Prostate gland (tissue), 2 donors: ENCODE measurements around the gene FOXJ3. TPM values are rescaled to one million over a fixed set of nuclear protein-coding genes. Genes with fewer than 3 reads are reported as not detected.

Experiments used
- DNase-seq: peaks from one replicate; pipeline ENCODE4 v3.0.0-alpha.2; 2019; ENCODE audit warnings: low spot score
- H3K27ac ChIP-seq, 2 donors: fragments of 200-600 bp; sonication (generic); 2 replicates each; pipeline ENCODE4 v1.5.1; 2017 to 2019
- H3K27me3 ChIP-seq: fragments of 200-600 bp; sonication (generic); replicated peaks from 2 replicates; pipeline ENCODE4 v1.5.1; 2019; ENCODE audit not compliant: insufficient read depth
- H3K36me3 ChIP-seq, 2 donors: fragments of 200-600 bp; sonication (generic); 1 replicate in 1 of 2; 2 replicates in 1 of 2; pipeline versions ENCODE4 v1.5.1 to v1.8.1; 2017 to 2019
- H3K4me1 ChIP-seq: fragments of 200-600 bp; sonication (generic); replicated peaks from 2 replicates; pipeline ENCODE4 v1.5.1; 2019
- H3K4me3 ChIP-seq, 2 donors: fragments of 200-600 bp; sonication (generic); 2 replicates each; pipeline ENCODE4 v1.5.1; 2017 to 2019
- H3K9me3 ChIP-seq: fragments of 200-600 bp; sonication (generic); 2 replicates; pipeline ENCODE4 v1.5.1; 2017
- CTCF ChIP-seq, 4 experiments: fragments of 200-600 bp in 2 of 4; fragments of 450-650 bp in 2 of 4; sonication (generic) in 2 of 4; IDR thresholded peaks; 1 replicate in 3 of 4; 2 replicates in 1 of 4; pipeline ENCODE4 v1.5.1; 2016 to 2019; ENCODE audit warnings: antibody characterized with exemption in 4 of 4, mild to moderate bottlenecking in 2 of 4, moderate library complexity in 2 of 4
- POLR2A ChIP-seq: fragments of 450-650 bp; IDR thresholded peaks from one replicate; pipeline ENCODE4 v1.6.1; 2016; ENCODE audit warnings: antibody characterized with exemption, mild to moderate bottlenecking
- POLR2AphosphoS5 ChIP-seq: sonication (generic); formaldehyde crosslinking; IDR thresholded peaks from one replicate; pipeline ENCODE4 v1.6.1; 2017; ENCODE audit warnings: antibody characterized with exemption
- WGBS: methylation state at CpG from one replicate; pipeline ENCODE4 v1.1.5; 2018; 5-methylcytosine and 5-hydroxymethylcytosine counted together
- intact Hi-C: fragments of 100-400 bp; cut with DNase I; formaldehyde crosslinking; loops from one replicate; pipeline ENCODE4 v1.14.2; 2022
- total RNA-seq, 2 donors: library from RNA; depleted of rRNA; stranded (reverse); fragments of >200 nt; gene quantifications; one replicate each; pipeline ENCODE4 v1.1.0, GENCODE V29; 2016

The FOXJ3 gene
- total RNA-seq, 2 donors from 2014 or later: 54.1 to 58.5 TPM

GRCh38 chr1:42155362-42155761 lies 179.7 kb downstream of the FOXJ3 start:
- Histone ChIP-seq H3K9me3 (no peaks in the 10 kb centered on the region), H3K4me3 (no peak overlapping the region), H3K27me3 (no peaks in the 10 kb centered on the region), H3K36me3 (no peaks in the 10 kb centered on the region), H3K27ac (no peak overlapping the region), H3K4me1 (no peaks in the 10 kb centered on the region)
- TF ChIP-seq CTCF (IDR thresholded peaks at IDR 0.05) (no peak), POLR2AphosphoS5 (no peak), POLR2A (no peak)
- DNase-seq: no peak
- WGBS: 85% methylated on average over 12 of the region's 12 CpGs
- intact Hi-C loops: no loop called here

GRCh38 chr1:42154685-42155084 lies 180.3 kb downstream of the FOXJ3 start:
- no peak for TF ChIP-seq POLR2AphosphoS5
- TF ChIP-seq CTCF (IDR thresholded peaks at IDR 0.05): no peak
- TF ChIP-seq POLR2A: no peak
- H3K4me3 ChIP-seq: no peak overlapping the region
- no peaks in the 10 kb centered on the region for H3K4me1 ChIP-seq
- H3K27ac ChIP-seq: no peak overlapping the region
- WGBS: 90% methylated on average over 10 of the region's 13 CpGs
- H3K9me3 ChIP-seq: no peaks in the 10 kb centered on the region
- intact Hi-C loops: no loop called here
- no peaks in the 10 kb centered on the region for H3K27me3 ChIP-seq
- DNase-seq: no peak
- H3K36me3 ChIP-seq: no peaks in the 10 kb centered on the region

GRCh38 chr1:42153624-42154023 lies 181.4 kb downstream of the FOXJ3 start:
- Histone ChIP-seq H3K27me3 (no peaks in the 10 kb centered on the region), H3K4me3 (no peak overlapping the region), H3K4me1 (no peaks in the 10 kb centered on the region), H3K27ac (no peak overlapping the region), H3K9me3 (no peaks in the 10 kb centered on the region), H3K36me3 (no peaks in the 10 kb centered on the region)
- DNase-seq: no peak
- intact Hi-C loops: no loop called here
- TF ChIP-seq POLR2A: no peak
- no peak for TF ChIP-seq CTCF (IDR thresholded peaks at IDR 0.05)
- TF ChIP-seq POLR2AphosphoS5: no peak
- WGBS: 75% methylated on average over 6 of the region's 6 CpGs

GRCh38 chr1:42152907-42153600 lies 182.0 kb downstream of the FOXJ3 start, which contains the start of gene GUCA2B:
Gene GUCA2B, plus strand, starts transcription at chr1:42153410. Its CDS starts 41 bp downstream, at chr1:42153451.
- Histone ChIP-seq H3K27ac (no peak within 1 kb of the TSS), H3K4me3 (no peak within 1 kb of the TSS), H3K27me3 (no peaks in the 10 kb centered on the region), H3K36me3 (no peaks in the 10 kb centered on the region), H3K9me3 (no peaks in the 10 kb centered on the region), H3K4me1 (no peaks in the 10 kb centered on the region)
- no peak for TF ChIP-seq POLR2A
- no peak for TF ChIP-seq CTCF (IDR thresholded peaks at IDR 0.05)
- no peak for TF ChIP-seq POLR2AphosphoS5
- DNase-seq: no peak
- WGBS: 74% methylated on average over 12 of the region's 12 CpGs
- intact Hi-C loops: no loop called here

GRCh38 chr1:42152119-42152518 lies 182.9 kb downstream of the FOXJ3 start:
- Histone ChIP-seq H3K27me3 (no peaks in the 10 kb centered on the region), H3K9me3 (no peaks in the 10 kb centered on the region), H3K4me3 (no peak overlapping the region), H3K4me1 (no peaks in the 10 kb centered on the region), H3K27ac (no peak overlapping the region), H3K36me3 (no peaks in the 10 kb centered on the region)
- TF ChIP-seq POLR2AphosphoS5 (peak; percentile 67), CTCF (IDR thresholded peaks at IDR 0.05) (no peak), POLR2A (no peak)
- intact Hi-C loops: no loop called here
- peak; percentile 70 for DNase-seq
- WGBS: 35% methylated on average over 3 of the region's 3 CpGs
